Measurements from ENCODE around the gene DNPEP.

Gene DNPEP

DNA sequence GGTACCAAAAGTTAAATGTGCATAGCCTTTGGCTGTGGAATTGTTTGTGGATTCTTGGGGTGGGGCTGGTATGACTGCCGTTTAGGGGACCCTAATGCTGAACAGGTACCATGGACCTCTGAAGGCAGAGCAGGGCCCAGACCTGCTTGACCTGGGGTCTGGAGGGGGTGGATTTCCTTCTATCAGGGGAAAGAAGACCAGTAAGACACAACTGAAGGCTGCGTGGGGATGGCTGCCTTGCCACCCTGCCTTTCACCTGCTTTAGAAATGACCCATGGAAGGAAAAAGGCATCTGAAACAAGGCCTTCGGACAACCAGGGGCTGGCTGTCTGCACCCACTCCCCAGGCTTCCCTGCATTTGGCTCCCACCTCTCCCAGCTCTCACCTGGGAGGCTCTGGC is 37.5 kb downstream of the DNPEP start:
- Histone ChIP-seq H3K4me1 (ENCODE audit: control insufficient read depth in 1 of 2, insufficient read depth in 2 of 2, low read length in 2 of 2) (peaks cover 0 to 5% of the 10 kb centered on the region in 2 experiments), H4K8ac (ENCODE audit: low read depth, low read length) (no peak overlapping the region), H4K91ac (ENCODE audit: low read depth, low read length) (no peak overlapping the region), H4K12ac (ENCODE audit: low read depth, low read length) (no peak overlapping the region), H3K79me1 (ENCODE audit: low read length) (no peaks in the 10 kb centered on the region), H3K4ac (ENCODE audit: low read depth, low read length) (no peak overlapping the region), H3K23ac (ENCODE audit: low read length) (no peak overlapping the region), H3K27ac (ENCODE audit: low read depth, low read length) (no peak overlapping the region), H3K27me3 (ENCODE audit: insufficient read depth, low read length) (no peaks in the 10 kb centered on the region), H2BK5ac (ENCODE audit: low read depth, low read length, poor library complexity) (no peak overlapping the region), H2BK120ac (ENCODE audit: insufficient read depth, low read length, poor library complexity) (no peak overlapping the region), H2BK12ac (ENCODE audit: low read length) (no peak overlapping the region), H3K14ac (ENCODE audit: low read length) (no peak overlapping the region), H3K9me3 (ENCODE audit: insufficient read depth, low read depth, low read length) (no peaks in the 10 kb centered on the region), H2AK5ac (ENCODE audit: low read length) (no peak overlapping the region), H3K9ac (ENCODE audit: low read length) (no peak overlapping the region), H3K4me2 (ENCODE audit: low read length) (no peak overlapping the region), H3K36me3 (ENCODE audit: control insufficient read depth in 1 of 2, insufficient read depth in 2 of 2, low read length in 2 of 2) (no peaks in the 10 kb centered on the region), H3K18ac (ENCODE audit: low read length) (no peak overlapping the region), H3K79me2 (ENCODE audit: control insufficient read depth, insufficient read depth, low read length, poor library complexity) (no peaks in the 10 kb centered on the region), H3K4me3 (ENCODE audit: low read depth, low read length) (no peak overlapping the region), H2AFZ (ENCODE audit: insufficient read depth, low read length, poor library complexity) (no peak overlapping the region)
- no peak for DNase-seq
- WGBS (ENCODE audit: extremely low coverage, insufficient coverage, insufficient read length): no CpG with 5 or more reads among the region's 3 CpGs

DNA sequence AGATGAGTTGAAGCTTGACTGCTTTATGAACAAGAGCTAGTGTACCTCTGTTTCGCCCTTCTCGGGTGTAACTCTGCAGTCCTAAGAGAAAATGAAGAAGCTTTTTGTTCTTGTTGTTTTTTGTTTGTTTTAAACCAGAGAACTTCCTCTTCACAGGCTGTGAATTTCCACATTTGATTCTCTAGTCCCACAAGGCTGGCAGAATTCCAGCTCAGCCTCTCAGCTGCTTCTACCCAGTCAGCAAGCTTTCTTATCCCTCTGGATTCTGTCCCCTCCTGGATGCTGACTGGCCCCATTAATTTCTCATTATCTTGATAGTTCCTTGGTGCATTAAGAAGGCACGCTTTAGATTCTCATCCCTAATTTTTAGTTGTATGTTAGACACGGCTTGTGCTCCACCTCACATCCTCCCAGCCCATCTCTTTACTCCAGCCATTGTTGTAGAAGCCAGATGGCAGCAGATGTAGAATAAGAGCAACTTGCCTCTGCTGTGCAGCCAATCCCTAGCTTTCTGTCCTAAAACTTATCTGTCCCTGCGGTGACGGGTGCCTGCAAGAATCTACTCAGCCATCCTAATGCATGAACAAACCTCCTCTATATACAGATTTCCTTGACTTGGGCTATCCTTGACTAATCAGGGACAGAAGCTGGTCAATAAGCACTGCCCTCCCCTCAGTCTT is 42.8 kb downstream of the DNPEP start:
- Histone ChIP-seq H3K4me1 (ENCODE audit: control insufficient read depth in 1 of 2, insufficient read depth in 2 of 2, low read length in 2 of 2) (no peaks in the 10 kb centered on the region), H3K27me3 (ENCODE audit: insufficient read depth, low read length) (no peaks in the 10 kb centered on the region), H4K12ac (ENCODE audit: low read depth, low read length) (no peak overlapping the region), H3K4ac (ENCODE audit: low read depth, low read length) (no peak overlapping the region), H2BK120ac (ENCODE audit: insufficient read depth, low read length, poor library complexity) (no peak overlapping the region), H3K23ac (ENCODE audit: low read length) (no peak overlapping the region), H3K18ac (ENCODE audit: low read length) (no peak overlapping the region), H3K4me3 (ENCODE audit: low read depth, low read length) (no peak overlapping the region), H4K91ac (ENCODE audit: low read depth, low read length) (no peak overlapping the region), H3K4me2 (ENCODE audit: low read length) (no peak overlapping the region), H2AFZ (ENCODE audit: insufficient read depth, low read length, poor library complexity) (no peak overlapping the region), H3K27ac (ENCODE audit: low read depth, low read length) (no peak overlapping the region), H3K36me3 (ENCODE audit: control insufficient read depth in 1 of 2, insufficient read depth in 2 of 2, low read length in 2 of 2) (no peaks in the 10 kb centered on the region), H3K9ac (ENCODE audit: low read length) (no peak overlapping the region), H3K14ac (ENCODE audit: low read length) (no peak overlapping the region), H3K79me2 (ENCODE audit: control insufficient read depth, insufficient read depth, low read length, poor library complexity) (no peaks in the 10 kb centered on the region), H4K8ac (ENCODE audit: low read depth, low read length) (no peak overlapping the region), H2BK5ac (ENCODE audit: low read depth, low read length, poor library complexity) (no peak overlapping the region), H2AK5ac (ENCODE audit: low read length) (no peak overlapping the region), H3K9me3 (ENCODE audit: insufficient read depth, low read depth, low read length) (no peaks in the 10 kb centered on the region), H3K79me1 (ENCODE audit: low read length) (no peaks in the 10 kb centered on the region), H2BK12ac (ENCODE audit: low read length) (no peak overlapping the region)
- DNase-seq: peak in 1 of 2 donors; percentile 9
- no CpG with 5 or more reads among the region's 6 CpGs for WGBS (ENCODE audit: extremely low coverage, insufficient coverage, insufficient read length)

DNA sequence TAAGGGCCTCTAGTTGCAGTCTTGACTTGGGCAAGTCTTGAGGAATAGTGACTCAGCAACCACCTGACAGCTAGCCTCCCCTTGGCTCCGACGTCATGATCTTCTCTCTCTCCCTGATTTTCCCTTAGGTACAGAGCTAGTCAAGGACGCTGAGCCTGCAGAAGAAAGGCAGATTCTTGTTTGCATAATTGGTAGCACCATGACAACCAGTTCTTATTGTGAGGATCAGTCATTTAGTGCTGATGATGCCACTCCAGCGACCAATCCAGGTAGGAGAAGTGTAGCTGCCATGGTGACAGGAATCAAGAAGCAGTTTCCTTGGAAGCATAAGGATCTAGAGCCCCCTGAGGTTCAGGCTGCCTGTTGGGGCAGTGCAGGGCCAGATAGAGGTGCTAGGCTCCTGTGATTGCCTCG is 52.3 kb downstream of the DNPEP start:
- no peak overlapping the region for H2AFZ ChIP-seq (ENCODE audit: insufficient read depth, low read length, poor library complexity)
- peaks cover 11% of the 10 kb centered on the region for H3K27me3 ChIP-seq (ENCODE audit: insufficient read depth, low read length)
- no peak overlapping the region for H3K4me3 ChIP-seq (ENCODE audit: low read depth, low read length)
- H3K4me1 ChIP-seq (ENCODE audit: control insufficient read depth in 1 of 2, insufficient read depth in 2 of 2, low read length in 2 of 2): no peaks in the 10 kb centered on the region
- DNase-seq: no peak
- no peak overlapping the region for H2AK5ac ChIP-seq (ENCODE audit: low read length)
- no peak overlapping the region for H2BK5ac ChIP-seq (ENCODE audit: low read depth, low read length, poor library complexity)
- no peak overlapping the region for H2BK120ac ChIP-seq (ENCODE audit: insufficient read depth, low read length, poor library complexity)
- no CpG with 5 or more reads among the region's 5 CpGs for WGBS (ENCODE audit: extremely low coverage, insufficient coverage, insufficient read length)
- no peak overlapping the region for H3K23ac ChIP-seq (ENCODE audit: low read length)
- H3K9ac ChIP-seq (ENCODE audit: low read length): no peak overlapping the region
- no peak overlapping the region for H4K12ac ChIP-seq (ENCODE audit: low read depth, low read length)
- H3K4me2 ChIP-seq (ENCODE audit: low read length): no peak overlapping the region
- no peak overlapping the region for H2BK12ac ChIP-seq (ENCODE audit: low read length)
- no peak overlapping the region for H3K27ac ChIP-seq (ENCODE audit: low read depth, low read length)
- H3K4ac ChIP-seq (ENCODE audit: low read depth, low read length): no peak overlapping the region
- no peaks in the 10 kb centered on the region for H3K36me3 ChIP-seq (ENCODE audit: control insufficient read depth in 1 of 2, insufficient read depth in 2 of 2, low read length in 2 of 2)
- H3K14ac ChIP-seq (ENCODE audit: low read length): no peak overlapping the region
- no peak overlapping the region for H4K8ac ChIP-seq (ENCODE audit: low read depth, low read length)
- peaks cover 2% of the 10 kb centered on the region for H3K9me3 ChIP-seq (ENCODE audit: insufficient read depth, low read depth, low read length)
- no peaks in the 10 kb centered on the region for H3K79me1 ChIP-seq (ENCODE audit: low read length)
- H4K91ac ChIP-seq (ENCODE audit: low read depth, low read length): no peak overlapping the region
- H3K18ac ChIP-seq (ENCODE audit: low read length): no peak overlapping the region
- H3K79me2 ChIP-seq (ENCODE audit: control insufficient read depth, insufficient read depth, low read length, poor library complexity): no peaks in the 10 kb centered on the region

DNA sequence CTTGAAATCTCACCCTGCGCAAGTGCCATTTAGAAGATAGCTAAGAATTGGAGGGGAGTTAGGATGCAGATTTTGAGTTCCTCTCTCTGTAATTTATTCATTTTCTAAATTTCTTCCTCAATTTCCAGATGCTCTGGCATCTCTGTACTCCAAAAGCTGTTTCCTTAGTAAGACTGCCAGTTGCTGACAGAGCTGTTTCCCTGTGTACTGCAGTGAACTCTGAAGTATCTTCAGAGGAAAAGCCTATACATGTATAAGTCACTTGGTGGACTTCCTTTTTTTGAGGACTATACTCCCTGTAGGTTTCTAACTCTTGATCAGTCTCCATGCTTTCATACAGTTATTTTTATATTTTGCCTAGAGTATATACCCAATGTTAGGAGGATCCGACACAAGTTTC is 53.6 kb downstream of the DNPEP start:
- Histone ChIP-seq H4K8ac (ENCODE audit: low read depth, low read length) (no peak overlapping the region), H2AK5ac (ENCODE audit: low read length) (no peak overlapping the region), H2AFZ (ENCODE audit: insufficient read depth, low read length, poor library complexity) (no peak overlapping the region), H3K36me3 (ENCODE audit: control insufficient read depth in 1 of 2, insufficient read depth in 2 of 2, low read length in 2 of 2) (no peaks in the 10 kb centered on the region), H3K27me3 (ENCODE audit: insufficient read depth, low read length) (peaks cover 11% of the 10 kb centered on the region), H4K12ac (ENCODE audit: low read depth, low read length) (no peak overlapping the region), H3K4me3 (ENCODE audit: low read depth, low read length) (no peak overlapping the region), H3K4ac (ENCODE audit: low read depth, low read length) (no peak overlapping the region), H3K4me2 (ENCODE audit: low read length) (no peak overlapping the region), H3K9me3 (ENCODE audit: insufficient read depth, low read depth, low read length) (peaks cover 2% of the 10 kb centered on the region), H3K79me1 (ENCODE audit: low read length) (no peaks in the 10 kb centered on the region), H3K4me1 (ENCODE audit: control insufficient read depth in 1 of 2, insufficient read depth in 2 of 2, low read length in 2 of 2) (no peaks in the 10 kb centered on the region), H3K9ac (ENCODE audit: low read length) (no peak overlapping the region), H4K91ac (ENCODE audit: low read depth, low read length) (no peak overlapping the region), H2BK12ac (ENCODE audit: low read length) (no peak overlapping the region), H3K14ac (ENCODE audit: low read length) (no peak overlapping the region), H3K79me2 (ENCODE audit: control insufficient read depth, insufficient read depth, low read length, poor library complexity) (no peaks in the 10 kb centered on the region), H3K23ac (ENCODE audit: low read length) (no peak overlapping the region), H3K27ac (ENCODE audit: low read depth, low read length) (no peak overlapping the region), H3K18ac (ENCODE audit: low read length) (no peak overlapping the region), H2BK120ac (ENCODE audit: insufficient read depth, low read length, poor library complexity) (no peak overlapping the region), H2BK5ac (ENCODE audit: low read depth, low read length, poor library complexity) (no peak overlapping the region)
- DNase-seq: no peak
- WGBS (ENCODE audit: extremely low coverage, insufficient coverage, insufficient read length): no CpG with 5 or more reads among the region's 2 CpGs

All from trophoblast cell (in vitro differentiated cells and primary cell).